Hippocampal formation (tissue), 2 donors: ENCODE measurements around the gene CD80.
A peak's percentile ranks its signal among the peaks of the same experiment; 100 is the strongest.
"Not testable (repeated sequence)": the region's sequence is repeated elsewhere in the genome, so short reads cannot be mapped to it uniquely, and the experiment has no call there.

ENCODE experiments used
- DNase-seq, 2 donors: peaks; one replicate each; lab custom pipeline; 2025; lab: John Stamatoyannopoulos, UW

The CD80 gene

DNA sequence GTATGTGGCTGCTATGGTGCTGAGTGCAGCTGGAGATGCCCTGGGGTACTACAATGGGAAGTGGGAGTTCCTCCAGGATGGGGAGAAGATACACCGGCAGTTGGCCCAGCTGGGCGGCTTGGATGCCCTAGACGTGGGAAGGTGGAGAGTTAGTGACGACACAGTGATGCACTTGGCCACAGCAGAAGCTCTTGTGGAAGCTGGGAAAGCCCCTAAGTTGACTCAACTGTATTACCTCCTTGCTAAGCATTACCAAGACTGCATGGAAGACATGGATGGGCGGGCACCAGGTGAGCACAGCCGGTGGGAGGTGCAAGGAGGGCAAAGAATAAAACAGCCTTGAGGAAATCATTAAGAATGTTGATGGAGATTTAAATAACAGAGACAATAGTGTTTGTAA, 22.8 kb upstream of the CD80 start:
- DNase-seq, result no peak

DNA sequence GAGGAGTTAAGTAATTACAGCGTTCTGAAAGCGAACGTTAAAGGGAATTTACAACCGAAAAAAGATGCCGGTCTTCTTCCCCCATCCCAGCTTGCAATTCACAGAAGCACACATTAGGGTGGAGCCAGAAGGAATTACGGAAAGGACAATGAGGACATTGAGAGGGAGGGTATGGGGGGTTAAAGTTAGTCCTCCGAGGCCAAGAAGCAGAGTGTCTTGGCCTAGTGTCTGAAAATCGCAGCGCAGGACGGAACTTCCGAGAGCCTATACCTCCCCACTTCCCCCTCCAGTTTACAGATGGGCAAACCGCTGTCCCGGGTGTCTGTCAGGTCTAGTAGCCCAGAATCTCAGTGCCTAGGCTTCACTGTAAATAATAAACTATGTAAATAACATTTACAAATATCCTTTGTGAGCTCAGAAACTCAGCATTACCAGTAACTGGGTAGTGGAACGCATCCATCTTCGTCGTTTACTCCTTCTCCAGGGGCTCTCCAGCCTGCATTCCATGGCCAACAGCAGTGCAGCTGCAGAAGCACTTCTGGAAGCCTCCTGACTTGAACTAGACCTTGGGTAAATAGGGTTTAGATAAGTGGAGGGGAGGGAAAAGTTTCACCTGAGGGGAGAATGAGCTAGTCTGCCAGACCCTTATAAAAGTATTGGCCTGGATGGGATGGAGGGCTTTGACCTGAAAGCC, 20.8 kb upstream of the CD80 start:
- DNase-seq, result no peak

- DNase-seq, result no peak
These were observed 20.1 kb upstream of the CD80 start, which contains the start of gene ADPRH for GRCh38 chr3:119579366-119580066. TSS of gene ADPRH (plus strand) at chr3:119579492. CDS start at chr3:119582170, 2,678 bp downstream.

GRCh38 chr3:119575507-119575906, 16.1 kb upstream of the CD80 start:
- DNase-seq, result no peak

- no peak for DNase-seq
These were observed 12.3 kb upstream of the CD80 start for GRCh38 chr3:119571688-119572087.

DNA sequence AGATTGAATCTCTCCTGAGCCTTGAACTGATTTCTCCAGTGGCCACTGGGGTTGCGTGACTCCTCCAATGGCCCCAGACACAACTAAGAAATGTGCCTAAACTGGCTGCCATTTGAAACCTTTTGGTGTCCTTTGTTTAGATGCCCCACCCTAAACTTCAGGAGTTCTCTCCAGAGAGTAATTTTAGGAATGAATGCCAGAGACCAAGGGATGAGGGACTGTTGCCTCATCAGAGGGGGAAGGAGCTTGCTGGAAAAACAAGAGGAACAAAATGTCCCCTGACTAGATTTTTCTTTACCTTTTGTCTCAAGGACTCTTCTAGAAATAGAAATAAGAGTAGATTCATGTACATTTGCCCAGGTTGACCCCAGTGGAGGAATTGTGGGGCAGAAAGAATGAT, 11.8 kb upstream of the CD80 start:
- DNase-seq, result no peak

GRCh38 chr3:119570229-119570628, 10.8 kb upstream of the CD80 start:
- DNase-seq, result no peak

DNA sequence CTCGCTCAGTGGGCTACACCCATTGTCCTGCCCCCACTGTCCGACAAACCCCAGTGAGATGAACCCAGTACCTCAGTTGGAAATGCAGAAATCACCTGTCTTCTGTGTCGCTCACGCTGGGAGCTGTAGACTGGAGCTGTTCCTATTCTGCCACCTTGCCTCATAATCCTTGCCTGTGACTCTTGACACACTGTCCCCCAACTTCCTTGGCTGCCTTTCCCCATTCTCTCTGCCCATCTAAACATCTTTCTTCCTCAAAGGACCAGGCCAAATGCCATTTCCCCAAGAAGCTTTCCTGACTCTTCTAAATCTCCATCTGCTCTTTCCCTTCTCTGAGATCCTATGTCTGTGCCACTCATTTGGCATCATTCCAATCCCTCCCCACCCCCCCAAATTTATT, 9.7 kb upstream of the CD80 start:
- no peak for DNase-seq

DNA sequence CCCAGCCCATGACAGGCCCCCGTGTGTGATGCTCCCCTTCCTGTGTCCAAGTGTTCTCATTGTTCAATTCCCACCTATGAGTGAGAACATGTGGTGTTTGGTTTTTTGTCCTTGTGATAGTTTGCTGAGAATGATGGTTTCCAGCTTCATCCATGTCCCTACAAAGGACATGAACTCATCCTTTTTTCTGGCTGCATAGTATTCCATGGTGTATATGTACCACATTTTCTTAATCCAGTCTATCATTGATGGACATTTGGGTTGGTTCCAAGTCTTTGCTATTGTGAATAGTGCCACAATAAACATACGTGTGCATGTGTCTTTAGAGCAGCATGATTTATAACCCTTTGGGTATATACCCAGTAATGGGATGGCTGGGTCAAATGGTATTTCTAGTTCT, 3.9 kb upstream of the CD80 start:
- not testable (repeated sequence) for DNase-seq

GRCh38 chr3:119562307-119562961, 3.0 kb upstream of the CD80 start:
- DNase-seq, result no peak

GRCh38 chr3:119560160-119560559, 746 bp upstream of the CD80 start:
- DNase-seq, result no peak

GRCh38 chr3:119558626-119559317, 642 bp downstream of the CD80 start:
- no peak for DNase-seq

GRCh38 chr3:119557877-119558269, 1.5 kb downstream of the CD80 start:
- no peak for DNase-seq

DNA sequence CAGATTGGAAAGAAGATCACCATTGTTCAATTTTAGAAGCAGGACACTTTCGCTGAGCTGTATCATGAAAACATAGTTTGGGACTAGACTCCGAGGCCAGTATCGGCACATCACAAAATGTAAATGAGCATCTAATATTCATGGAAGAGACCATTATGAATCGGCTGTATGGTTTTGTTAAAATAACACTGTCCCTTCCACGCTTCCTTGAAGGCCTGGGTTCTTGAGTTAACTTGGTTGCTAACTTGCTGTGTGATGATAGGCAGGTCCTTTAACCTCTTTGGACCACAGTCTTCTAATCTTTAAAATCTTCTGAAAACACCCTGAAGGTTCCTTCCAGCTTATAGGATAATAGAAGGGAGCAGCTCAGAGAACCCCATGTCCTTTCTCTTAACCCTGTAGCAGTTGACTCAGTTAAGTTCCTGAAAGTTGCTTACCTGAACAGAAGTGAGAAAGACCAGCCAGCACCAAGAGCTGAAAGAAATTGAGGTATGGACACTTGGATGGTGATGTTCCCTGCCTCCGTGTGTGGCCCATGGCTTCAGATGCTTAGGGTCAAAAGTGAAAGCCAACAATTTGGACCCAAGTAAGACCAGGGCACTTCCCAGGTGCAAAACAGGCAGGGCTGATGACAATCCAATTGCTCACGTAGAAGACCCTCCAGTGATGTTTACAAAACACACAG, 2.1 kb downstream of the CD80 start:
- no peak for DNase-seq

- no peak for DNase-seq
These were observed 3.5 kb downstream of the CD80 start for GRCh38 chr3:119555929-119556328.

DNA sequence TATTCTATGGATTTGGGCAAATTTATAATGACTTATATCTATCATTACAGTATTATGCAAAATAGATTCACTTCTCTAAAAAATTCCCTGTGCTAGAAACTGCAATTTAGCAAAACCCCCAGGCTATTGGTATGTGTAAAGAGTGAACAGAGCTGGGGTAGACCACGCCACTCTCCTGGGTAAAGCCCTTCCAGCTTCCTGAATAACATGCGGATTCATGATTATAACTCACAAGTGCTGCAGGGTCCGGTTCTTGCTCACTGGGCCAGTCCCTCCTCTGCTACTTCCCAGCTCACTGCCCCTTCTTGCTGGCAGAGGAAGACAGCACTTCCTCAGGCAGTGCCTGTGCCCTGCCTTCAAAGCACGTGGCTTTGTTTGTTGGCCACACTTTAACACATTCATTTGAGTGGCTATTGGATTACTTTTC, 4.1 kb downstream of the CD80 start:
- peak in 1 of 2 donors; percentile 17 for DNase-seq

- DNase-seq, result no peak
These were observed 5.5 kb downstream of the CD80 start for GRCh38 chr3:119553823-119554415.

GRCh38 chr3:119552928-119553327, 6.5 kb downstream of the CD80 start:
- DNase-seq, result not testable (repeated sequence)

- no peak for DNase-seq
These were observed 7.8 kb downstream of the CD80 start for GRCh38 chr3:119551598-119551997.

GRCh38 chr3:119550192-119550910, 9.1 kb downstream of the CD80 start:
- DNase-seq, result no peak

DNA sequence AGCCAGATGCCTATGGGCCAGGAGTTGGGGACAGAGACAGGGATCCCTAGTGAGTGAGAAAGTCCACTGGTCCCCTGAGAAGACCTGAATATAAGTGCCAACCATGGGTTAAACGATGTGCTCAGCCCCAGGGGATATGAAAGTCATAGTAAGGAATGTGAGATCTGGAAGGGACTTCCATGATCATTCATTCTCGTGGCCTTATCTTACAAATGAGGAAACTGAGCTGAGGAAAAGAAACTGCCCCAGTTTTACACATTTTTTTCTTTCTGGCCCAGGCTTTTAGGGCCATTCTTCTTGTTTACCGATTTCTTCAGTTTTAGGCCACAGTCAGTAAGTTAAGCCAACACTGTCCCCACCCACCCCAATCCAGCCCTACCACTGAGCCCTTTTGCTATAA, 11.1 kb downstream of the CD80 start:
- no peak for DNase-seq
